H9 (cell line): ENCODE data around the gene GABRB3. TPM values are rescaled to one million over a fixed set of nuclear protein-coding genes. Genes with fewer than 3 reads are reported as not detected.

ENCODE experiments used
- DNase-seq: peaks from one replicate; pipeline ENCODE4 v3.0.0-alpha.2; 2017
- H2AFZ ChIP-seq: one replicate; pipeline ENCODE4 v1.6.1; 2013; ENCODE audit warnings: mild to moderate bottlenecking, low read length, control low read depth, moderate library complexity
- H2AK5ac ChIP-seq: 2 replicates; pipeline ENCODE4 v1.6.1; 2013; ENCODE audit warnings: low read length, control low read depth, mixed read lengths; ENCODE audit not compliant: insufficient read length
- H2BK120ac ChIP-seq: one replicate; pipeline ENCODE4 v1.6.1; 2013; ENCODE audit warnings: low read depth, mild to moderate bottlenecking, low read length, control low read depth, inconsistent platforms; ENCODE audit not compliant: poor library complexity, severe bottlenecking
- H2BK12ac ChIP-seq: 2 replicates; pipeline ENCODE4 v1.6.1; 2013; ENCODE audit warnings: low read length, control low read depth, mixed read lengths, low read depth; ENCODE audit not compliant: insufficient read length
- H2BK15ac ChIP-seq: 2 replicates; pipeline ENCODE4 v1.6.1; 2013; ENCODE audit warnings: low read depth, low read length, control low read depth
- H2BK20ac ChIP-seq: one replicate; pipeline ENCODE4 v1.6.1; 2013; ENCODE audit warnings: low read depth, mild to moderate bottlenecking, low read length, control low read depth, inconsistent platforms; ENCODE audit not compliant: poor library complexity, severe bottlenecking
- H2BK5ac ChIP-seq: 2 replicates; pipeline ENCODE4 v1.6.1; 2013; ENCODE audit warnings: low read length, control low read depth, mixed read lengths; ENCODE audit not compliant: insufficient read length
- H3K14ac ChIP-seq: 2 replicates; pipeline ENCODE4 v1.6.1; 2013; ENCODE audit warnings: low read length, control low read depth; ENCODE audit not compliant: insufficient read depth
- H3K18ac ChIP-seq: 2 replicates; pipeline ENCODE4 v1.6.1; 2013; ENCODE audit warnings: low read depth, mild to moderate bottlenecking, mixed read lengths, low read length, control low read depth; ENCODE audit not compliant: insufficient read length
- H3K23ac ChIP-seq: 2 replicates; pipeline ENCODE4 v1.6.1; 2013; ENCODE audit warnings: low read length, control low read depth, mixed read lengths, low read depth; ENCODE audit not compliant: insufficient read length
- H3K23me2 ChIP-seq: 2 replicates; pipeline ENCODE4 v1.6.1; 2013; ENCODE audit warnings: low read depth, mild to moderate bottlenecking, mixed read lengths, low read length, control low read depth; ENCODE audit not compliant: insufficient read length, poor library complexity, severe bottlenecking
- H3K27ac ChIP-seq: 2 replicates; pipeline ENCODE4 v1.5.1; 2013; ENCODE audit warnings: low read length, control low read depth, mixed read lengths, low read depth; ENCODE audit not compliant: insufficient read length
- H3K27me3 ChIP-seq: 2 replicates; pipeline ENCODE4 v1.6.1; 2013; ENCODE audit warnings: low read length, control low read depth, inconsistent platforms; ENCODE audit not compliant: insufficient read depth
- H3K4ac ChIP-seq: 2 replicates; pipeline ENCODE4 v1.6.1; 2013; ENCODE audit warnings: low read depth, mild to moderate bottlenecking, control low read depth, inconsistent platforms, low read length, moderate library complexity
- H3K4me1 ChIP-seq: 2 replicates; pipeline ENCODE4 v1.6.1; 2013; ENCODE audit warnings: low read length, control low read depth, inconsistent platforms; ENCODE audit not compliant: insufficient read depth
- H3K4me2 ChIP-seq: 2 replicates; pipeline ENCODE4 v1.6.1; 2013; ENCODE audit warnings: low read length, control low read depth, mixed read lengths; ENCODE audit not compliant: insufficient read length, insufficient read depth
- H3K56ac ChIP-seq: 2 replicates; pipeline ENCODE4 v1.6.1; 2013; ENCODE audit warnings: low read depth, mild to moderate bottlenecking, mixed read lengths, low read length, control low read depth; ENCODE audit not compliant: insufficient read length
- H3K79me1 ChIP-seq: 2 replicates; pipeline ENCODE4 v1.6.1; 2013; ENCODE audit warnings: low read depth, mild to moderate bottlenecking, moderate library complexity, low read length, control low read depth, inconsistent platforms; ENCODE audit not compliant: insufficient read depth, poor library complexity, severe bottlenecking
- H3K79me2 ChIP-seq: 2 replicates; pipeline ENCODE4 v1.6.1; 2013; ENCODE audit warnings: low read length, control low read depth, inconsistent platforms; ENCODE audit not compliant: insufficient read depth
- H3K9ac ChIP-seq: 2 replicates; pipeline ENCODE4 v1.6.1; 2013; ENCODE audit warnings: low read length, control low read depth, mixed read lengths; ENCODE audit not compliant: insufficient read length; ENCODE audit errors: extremely low read depth
- H3K9me3 ChIP-seq: one replicate; pipeline ENCODE4 v1.6.1; 2013; ENCODE audit warnings: low read depth, low read length, inconsistent platforms; ENCODE audit not compliant: control insufficient read depth
- H3T11ph ChIP-seq: one replicate; pipeline ENCODE4 v1.6.1; 2013; ENCODE audit warnings: mild to moderate bottlenecking, low read length, control low read depth, inconsistent platforms
- H4K20me1 ChIP-seq: one replicate; pipeline ENCODE4 v1.6.1; 2013; ENCODE audit not compliant: control insufficient read depth, insufficient read length, insufficient read depth
- H4K5ac ChIP-seq: 2 replicates; pipeline ENCODE4 v1.6.1; 2013; ENCODE audit warnings: low read depth, mild to moderate bottlenecking, mixed read lengths, low read length, control low read depth; ENCODE audit not compliant: insufficient read length
- H4K8ac ChIP-seq: replicated peaks from 2 replicates; pipeline ENCODE4 v1.6.1; 2013; ENCODE audit warnings: low read length, control low read depth, mixed read lengths, low read depth; ENCODE audit not compliant: insufficient read length
- H4K91ac ChIP-seq: 2 replicates; pipeline ENCODE4 v1.6.1; 2013; ENCODE audit warnings: low read depth, mild to moderate bottlenecking, moderate library complexity, mixed read lengths, low read length, control low read depth; ENCODE audit not compliant: insufficient read length
- H3K27ac Mint-ChIP-seq, 3 experiments: 2 replicates in 2 of 3; 3 replicates in 1 of 3; pipeline ENCODE4 v1.8.0; 2020 to 2021; ENCODE audit warnings: mixed read lengths in 3 of 3, mild to moderate bottlenecking in 1 of 3, moderate library complexity in 1 of 3
- H3K27me3 Mint-ChIP-seq: 2 replicates; pipeline ENCODE4 v1.8.0; 2021; ENCODE audit warnings: low read depth, mild to moderate bottlenecking, moderate library complexity, mixed read lengths
- H3K36me3 Mint-ChIP-seq, 3 experiments: 2 replicates in 2 of 3; 3 replicates in 1 of 3; pipeline ENCODE4 v1.8.0; 2020 to 2021; ENCODE audit warnings: low read depth in 3 of 3, mixed read lengths in 3 of 3; ENCODE audit not compliant: insufficient read depth in 1 of 3
- H3K4me1 Mint-ChIP-seq, 2 experiments: 2 replicates each; pipeline ENCODE4 v1.8.0; 2020; ENCODE audit warnings: mixed read lengths in 2 of 2
- H3K4me3 Mint-ChIP-seq, 2 experiments: 2 replicates in 1 of 2; 3 replicates in 1 of 2; pipeline ENCODE4 v1.8.0; 2020 to 2021; ENCODE audit warnings: mild to moderate bottlenecking in 2 of 2, mixed read lengths in 2 of 2, moderate library complexity in 1 of 2
- H3K9me3 Mint-ChIP-seq, 2 experiments: 2 replicates in 1 of 2; 3 replicates in 1 of 2; pipeline ENCODE4 v1.8.0; 2020; ENCODE audit warnings: mild to moderate bottlenecking in 2 of 2, mixed read lengths in 2 of 2, moderate library complexity in 1 of 2
- WGBS: extraction: QIAGEN DNeasy Blood & Tissue Kit; methylation state at CpG from one replicate; pipeline ENCODE4 v1.1.7; 2013; ENCODE audit warnings: missing lambda C conversion rate, low lambda C conversion rate, mixed read lengths; ENCODE audit not compliant: insufficient read length; ENCODE audit errors: extremely low coverage; 5-methylcytosine and 5-hydroxymethylcytosine counted together
- total RNA-seq: library from RNA; stranded (reverse); gene quantifications from 2 replicates; pipeline ENCODE4 v1.2.1, GENCODE V29; 2021
- TF ChIP-seq, protein P1 (sequence below): fragments of 200-600 bp; sonication (generic); conservative IDR thresholded peaks from 3 replicates; pipeline ENCODE4 v1.8.0; 2021; ENCODE audit warnings: antibody characterized with exemption, mild to moderate bottlenecking

The GABRB3 gene
- total RNA-seq, 1 experiment from 2014 or later = 98.2 TPM

DNA sequence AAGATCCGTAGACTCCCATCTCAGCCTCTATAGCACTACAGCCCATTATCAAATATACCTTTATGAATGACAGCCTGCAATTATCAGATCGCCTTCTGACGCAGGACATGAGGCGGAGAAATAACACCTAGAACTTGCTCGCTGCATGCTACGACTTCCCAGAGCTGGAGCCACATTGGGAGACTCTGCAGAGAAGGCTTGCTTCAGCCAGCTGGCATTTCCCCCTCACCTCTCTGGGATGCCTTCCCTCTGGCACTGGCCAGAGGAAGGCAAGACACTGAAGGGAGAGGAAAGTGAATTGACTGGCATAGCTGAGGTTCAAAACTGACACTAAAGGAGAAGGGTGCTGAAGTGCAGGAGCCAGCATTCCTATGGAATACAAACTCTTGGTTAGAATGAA lies 131.7 kb downstream of the GABRB3 start:
- Histone ChIP-seq H3K4me2 (no peak overlapping the region), H3K27ac (peak overlapping the region; percentile 16), H3K79me2 (peaks cover 14% of the 10 kb centered on the region; the same call in 1 of the 2 replicates), H2BK20ac (no peak overlapping the region), H3K4me1 (peaks cover 9% of the 10 kb centered on the region; the same call in 1 of the 2 replicates), H4K91ac (no peak overlapping the region), H2AFZ (no peak overlapping the region), H3K23me2 (no peaks in the 10 kb centered on the region), H4K5ac (no peak overlapping the region), H2BK12ac (no peak overlapping the region), H3K18ac (no peak overlapping the region), H4K20me1 (no peaks in the 10 kb centered on the region), H3K9me3 (no peaks in the 10 kb centered on the region), H3K56ac (no peak overlapping the region), H3K9ac (no peak overlapping the region), H2BK5ac (no peak overlapping the region), H3K4ac (no peak overlapping the region), H2AK5ac (no peak overlapping the region), H4K8ac (no peak overlapping the region), H3T11ph (no peak overlapping the region), H3K23ac (no peak overlapping the region), H2BK15ac (no peak overlapping the region), H3K27me3 (no peaks in the 10 kb centered on the region), H3K79me1 (peaks cover 4% of the 10 kb centered on the region), H2BK120ac (no peak overlapping the region), H3K14ac (no peak overlapping the region)
- H3K36me3 Mint-ChIP-seq = peaks cover 9 to 26% (median 11%) of the 10 kb centered on the region in 3 experiments; a peak in 6 of 7 replicates
- no peak overlapping the region for H3K4me3 Mint-ChIP-seq
- DNase-seq = no peak
- TF ChIP-seq, protein P1, sequence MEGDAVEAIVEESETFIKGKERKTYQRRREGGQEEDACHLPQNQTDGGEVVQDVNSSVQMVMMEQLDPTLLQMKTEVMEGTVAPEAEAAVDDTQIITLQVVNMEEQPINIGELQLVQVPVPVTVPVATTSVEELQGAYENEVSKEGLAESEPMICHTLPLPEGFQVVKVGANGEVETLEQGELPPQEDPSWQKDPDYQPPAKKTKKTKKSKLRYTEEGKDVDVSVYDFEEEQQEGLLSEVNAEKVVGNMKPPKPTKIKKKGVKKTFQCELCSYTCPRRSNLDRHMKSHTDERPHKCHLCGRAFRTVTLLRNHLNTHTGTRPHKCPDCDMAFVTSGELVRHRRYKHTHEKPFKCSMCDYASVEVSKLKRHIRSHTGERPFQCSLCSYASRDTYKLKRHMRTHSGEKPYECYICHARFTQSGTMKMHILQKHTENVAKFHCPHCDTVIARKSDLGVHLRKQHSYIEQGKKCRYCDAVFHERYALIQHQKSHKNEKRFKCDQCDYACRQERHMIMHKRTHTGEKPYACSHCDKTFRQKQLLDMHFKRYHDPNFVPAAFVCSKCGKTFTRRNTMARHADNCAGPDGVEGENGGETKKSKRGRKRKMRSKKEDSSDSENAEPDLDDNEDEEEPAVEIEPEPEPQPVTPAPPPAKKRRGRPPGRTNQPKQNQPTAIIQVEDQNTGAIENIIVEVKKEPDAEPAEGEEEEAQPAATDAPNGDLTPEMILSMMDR = no peak
- H3K27me3 Mint-ChIP-seq = no peaks in the 10 kb centered on the region
- H3K9me3 Mint-ChIP-seq = no peaks in the 10 kb centered on the region
- peak overlapping the region in 1 of 3 experiments; percentile 44; a peak in 2 of 7 replicates for H3K27ac Mint-ChIP-seq
- H3K4me1 Mint-ChIP-seq = peaks cover 26 to 27% of the 10 kb centered on the region in 2 experiments
- WGBS = no CpG with 5 or more reads among the region's 6 CpGs
